NCI-H748 treated with DMSO at 0.1 percent for 48 hours (cell line): ENCODE data around the gene RANBP2.
"Not testable (repeated sequence)": the region's sequence is repeated elsewhere in the genome, so short reads cannot be mapped to it uniquely, and the experiment has no call there.

Experiments
- DNase-seq: peaks from one replicate; lab custom pipeline; 2025; lab: John Stamatoyannopoulos, UW

The RANBP2 gene

DNA sequence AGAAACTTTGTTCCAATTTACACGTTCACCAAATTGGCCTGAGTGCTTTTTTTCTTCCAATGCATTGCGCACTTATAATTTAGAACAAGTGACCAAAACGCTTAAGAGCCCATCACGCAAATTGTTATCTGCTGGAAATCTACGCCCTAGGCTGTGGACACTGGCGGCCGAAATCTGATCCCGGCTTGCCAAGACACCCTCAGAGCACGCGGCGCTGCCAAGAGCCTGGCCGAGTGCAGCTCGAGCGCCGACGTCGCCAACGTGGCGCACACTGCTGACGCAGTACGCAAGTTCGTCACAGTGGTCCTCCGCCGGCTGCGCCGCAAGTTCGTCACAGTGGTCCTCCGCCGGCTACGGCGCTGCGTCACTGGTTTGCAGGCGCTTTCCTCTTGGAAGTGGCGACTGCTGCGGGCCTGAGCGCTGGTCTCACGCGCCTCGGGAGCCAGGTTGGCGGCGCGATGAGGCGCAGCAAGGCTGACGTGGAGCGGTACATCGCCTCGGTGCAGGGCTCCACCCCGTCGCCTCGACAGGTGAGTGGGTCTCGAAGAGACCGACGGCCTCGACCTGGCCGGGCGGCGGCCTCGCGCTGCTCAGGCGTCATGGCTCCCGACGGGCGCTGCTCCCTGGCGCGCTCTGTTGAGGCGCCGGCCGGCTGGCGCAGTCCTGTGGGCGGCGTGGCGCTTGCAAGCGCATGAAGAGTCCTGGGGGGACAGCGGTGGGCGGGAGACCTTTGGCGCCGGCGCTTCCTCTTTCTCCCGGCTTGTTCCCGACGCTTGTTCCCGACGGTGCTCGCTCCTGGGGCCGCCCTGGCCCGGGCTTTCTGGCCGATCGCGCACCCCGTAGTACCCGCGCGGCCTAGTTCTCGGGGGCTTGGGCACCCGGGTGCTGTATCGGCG is at the start of gene RANBP2:
TSS of gene RANBP2 (plus strand) at position 334 of the 896 bp plus-strand sequence. CDS start at position 459, 125 bp downstream.
- peak; percentile 71 for DNase-seq

DNA sequence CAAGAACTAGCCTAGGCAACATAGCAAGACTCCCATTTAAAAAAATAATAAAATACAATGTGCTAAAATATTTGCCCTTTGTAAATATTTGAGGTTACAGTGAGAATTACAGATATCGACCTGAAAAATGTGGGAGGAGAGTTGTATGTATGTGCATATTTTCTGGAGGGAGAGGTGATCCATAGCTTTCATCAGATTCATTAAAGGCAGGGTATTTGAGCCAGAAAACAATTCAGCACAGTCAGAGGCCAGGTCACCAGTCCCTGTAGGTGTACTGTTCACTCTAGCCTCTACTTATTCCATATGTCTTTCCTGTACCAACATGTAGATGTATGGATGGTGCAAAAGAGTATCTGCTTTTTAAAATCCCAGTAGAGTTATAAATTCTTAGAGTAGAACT is 49.0 kb upstream of the RANBP2 start:
- DNase-seq, result not testable (repeated sequence)

DNA sequence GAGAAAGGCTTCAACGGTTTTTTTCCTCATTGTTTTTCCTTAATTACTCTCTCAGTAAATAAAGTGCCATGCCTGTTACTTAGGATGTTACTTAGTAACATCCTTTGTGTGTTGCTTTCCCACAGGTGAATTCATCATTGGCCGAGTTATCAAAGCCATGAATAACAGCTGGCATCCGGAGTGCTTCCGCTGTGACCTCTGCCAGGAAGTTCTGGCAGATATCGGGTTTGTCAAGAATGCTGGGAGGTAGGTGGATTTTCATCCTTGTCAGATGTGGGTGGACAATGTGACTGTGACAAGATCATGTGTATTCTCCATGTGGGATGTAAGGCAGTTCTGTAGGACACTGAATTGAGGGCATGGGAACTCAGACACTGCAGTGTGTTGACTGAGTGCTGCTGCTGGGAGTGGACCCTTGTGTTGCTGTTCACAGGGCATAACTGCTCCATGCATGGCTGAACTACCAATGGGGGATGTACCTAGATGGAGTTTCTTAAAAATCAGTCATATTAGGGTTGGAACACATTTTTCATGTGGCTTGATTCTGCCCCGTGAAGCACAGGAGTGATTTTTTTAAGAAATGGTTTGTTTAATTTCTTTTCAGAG is 47.0 kb upstream of the RANBP2 start:
- not testable (repeated sequence) for DNase-seq

DNA sequence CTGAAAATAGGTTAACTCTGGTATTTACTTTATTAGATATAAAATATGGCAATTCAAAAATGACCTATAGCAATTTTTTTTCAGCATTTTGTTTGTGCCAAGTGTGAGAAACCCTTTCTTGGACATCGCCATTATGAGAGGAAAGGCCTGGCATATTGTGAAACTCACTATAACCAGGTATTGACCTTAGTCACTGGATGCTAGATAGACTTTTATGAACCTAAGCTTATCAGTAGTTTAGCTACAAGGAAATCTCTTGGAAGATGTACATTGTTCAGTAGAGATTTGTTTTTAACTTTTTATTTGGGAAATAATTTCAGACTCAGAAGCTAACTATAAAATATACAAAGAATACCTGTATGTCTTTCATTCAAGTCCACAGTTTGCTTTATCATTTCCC is 42.8 kb upstream of the RANBP2 start:
- not testable (repeated sequence) for DNase-seq

DNA sequence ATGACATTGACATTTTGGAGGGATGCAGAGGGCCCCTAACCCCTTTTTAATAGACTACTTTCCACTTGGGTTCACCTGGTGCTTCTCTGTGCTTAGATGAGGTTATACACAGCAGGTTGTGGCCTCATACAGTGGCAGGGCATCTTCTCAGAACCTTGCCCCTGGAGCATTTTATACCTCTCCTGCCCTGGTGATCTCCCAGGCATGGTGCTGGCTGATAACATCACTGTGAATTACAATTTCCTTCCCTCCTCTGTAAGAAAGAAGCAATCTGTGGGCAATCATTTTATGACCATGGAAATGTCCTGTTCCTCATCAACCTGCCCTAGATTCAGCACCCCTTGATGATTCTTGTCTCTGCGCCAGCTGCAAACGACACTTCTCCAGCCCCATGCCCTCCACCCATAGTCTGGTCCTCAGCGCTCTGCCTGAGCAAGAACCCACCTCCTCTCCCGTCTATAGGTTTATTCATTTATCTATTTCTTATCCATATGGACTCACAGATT is 42.0 kb upstream of the RANBP2 start:
- DNase-seq, result not testable (repeated sequence)

DNA sequence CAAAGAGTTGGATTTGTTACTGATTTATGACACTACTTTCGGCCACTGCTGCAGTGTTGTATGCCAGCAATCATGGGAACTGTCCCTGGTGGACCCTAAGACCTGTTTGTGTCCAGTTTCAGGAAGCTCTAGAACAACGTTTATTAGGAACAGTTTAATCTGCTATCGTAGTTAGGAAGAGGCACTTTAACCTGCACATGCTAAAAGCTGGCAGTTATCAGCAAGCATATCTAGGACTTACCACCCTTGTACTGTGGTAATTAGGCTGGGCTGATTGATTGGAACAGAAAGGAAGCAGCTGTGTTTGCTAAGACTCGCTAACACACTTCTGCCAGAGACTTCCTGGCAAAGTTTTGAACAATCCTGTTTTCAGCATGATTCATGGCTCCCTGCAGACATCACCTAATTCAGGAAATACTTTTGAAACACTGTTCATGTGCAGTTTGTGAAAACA is 41.1 kb upstream of the RANBP2 start:
- DNase-seq, result peak; percentile 52

DNA sequence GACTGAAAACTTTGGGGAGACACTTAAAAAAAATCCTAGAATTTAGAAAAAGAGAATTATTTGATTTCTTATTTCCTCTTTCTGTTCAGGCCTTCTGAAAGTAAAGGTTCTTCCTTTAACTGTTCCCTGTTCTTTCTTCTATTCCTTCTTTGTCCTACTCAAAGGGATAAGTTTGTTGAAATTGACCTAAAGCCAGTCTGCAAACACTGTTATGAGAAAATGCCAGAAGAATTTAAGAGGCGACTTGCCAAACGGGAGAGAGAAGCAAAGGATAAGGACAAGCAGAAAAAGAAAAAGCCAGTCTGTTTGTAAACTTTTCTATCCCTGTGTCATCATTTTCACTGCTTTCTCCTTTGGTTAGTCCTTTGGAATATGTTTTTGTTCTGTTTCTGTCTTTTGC is 38.5 kb upstream of the RANBP2 start:
- not testable (repeated sequence) for DNase-seq

DNA sequence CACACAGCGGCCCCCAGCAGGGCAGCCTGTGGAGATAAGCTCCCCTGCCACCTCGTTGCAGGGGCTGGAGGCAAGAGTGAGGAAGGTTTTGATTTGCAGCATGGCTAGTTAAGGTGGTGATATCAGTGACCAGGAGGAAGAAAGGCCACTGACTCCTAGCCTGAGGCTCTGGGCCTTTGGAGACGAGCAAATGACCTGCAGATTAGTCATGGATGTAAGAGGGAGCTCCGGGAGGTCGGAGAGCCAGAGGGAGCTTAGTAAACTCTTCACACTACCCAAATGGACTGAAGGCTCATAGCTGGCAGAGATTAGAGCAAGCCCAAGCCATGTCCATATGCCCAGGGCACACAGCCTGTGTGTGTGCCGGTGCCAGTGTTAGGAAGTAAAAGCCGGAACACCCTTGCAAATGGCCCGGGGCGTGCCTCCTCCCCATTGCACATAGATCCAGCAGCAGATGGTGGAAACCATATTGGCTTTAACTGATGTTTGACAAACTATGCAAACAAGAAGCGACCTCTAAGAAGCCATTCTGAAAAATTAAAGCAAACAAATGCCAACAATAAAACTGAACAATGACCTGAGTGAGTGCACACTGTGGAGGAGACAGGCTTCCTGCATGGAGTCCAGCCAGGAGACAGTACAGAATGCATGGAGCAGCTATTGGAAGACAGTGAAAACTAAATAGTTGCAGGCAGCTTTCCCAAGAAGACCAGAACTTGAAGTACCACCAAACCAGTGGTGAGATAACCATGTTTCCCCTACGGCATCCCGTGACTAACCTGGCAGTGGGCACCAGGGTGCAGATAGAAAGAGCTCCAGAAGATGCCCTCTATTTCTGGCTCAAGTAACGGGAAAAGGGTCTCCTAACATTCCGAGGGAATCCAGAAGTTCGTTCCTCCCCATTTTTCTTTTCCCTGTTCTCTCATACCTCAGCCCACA is 30.2 kb upstream of the RANBP2 start:
- DNase-seq, result peak; percentile 24

DNA sequence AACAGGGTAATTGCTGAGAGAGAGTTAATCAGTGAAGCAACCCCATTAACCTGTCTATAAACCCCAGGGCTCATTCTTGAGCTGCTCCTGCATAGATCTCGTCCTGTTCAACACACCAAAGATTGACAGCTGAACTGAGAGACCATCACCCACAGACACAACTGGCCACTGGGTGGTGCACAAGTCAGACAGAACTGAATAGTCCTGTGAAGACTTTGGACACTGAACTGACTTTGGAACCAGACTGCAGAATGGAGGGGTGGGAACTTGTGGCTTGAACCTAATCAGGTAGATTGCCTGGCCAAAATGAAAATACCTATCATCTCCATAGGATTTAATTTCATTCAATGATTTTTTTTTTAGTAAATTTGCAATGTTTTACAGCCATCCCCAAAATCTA is 29.3 kb upstream of the RANBP2 start:
- not testable (repeated sequence) for DNase-seq

DNA sequence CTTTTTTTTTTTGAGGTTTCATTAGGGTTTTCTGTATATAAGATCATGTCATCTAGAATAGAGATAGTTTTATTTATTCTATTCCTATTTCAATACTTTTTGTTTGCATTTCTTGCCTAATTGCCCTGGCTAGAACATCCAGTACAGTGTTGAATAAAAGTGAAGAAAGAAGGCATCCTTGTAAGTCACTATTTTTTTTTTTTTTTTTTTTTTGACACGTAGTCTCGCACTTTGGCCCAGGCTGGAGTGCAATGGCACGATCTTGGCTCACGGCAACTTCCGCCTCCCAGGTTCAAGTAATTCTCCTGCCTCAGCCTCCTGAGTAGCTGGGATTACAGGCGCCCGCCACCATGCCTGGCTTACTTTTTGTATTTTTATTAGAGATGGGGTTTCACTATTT is 27.8 kb upstream of the RANBP2 start:
- DNase-seq, result no peak

DNA sequence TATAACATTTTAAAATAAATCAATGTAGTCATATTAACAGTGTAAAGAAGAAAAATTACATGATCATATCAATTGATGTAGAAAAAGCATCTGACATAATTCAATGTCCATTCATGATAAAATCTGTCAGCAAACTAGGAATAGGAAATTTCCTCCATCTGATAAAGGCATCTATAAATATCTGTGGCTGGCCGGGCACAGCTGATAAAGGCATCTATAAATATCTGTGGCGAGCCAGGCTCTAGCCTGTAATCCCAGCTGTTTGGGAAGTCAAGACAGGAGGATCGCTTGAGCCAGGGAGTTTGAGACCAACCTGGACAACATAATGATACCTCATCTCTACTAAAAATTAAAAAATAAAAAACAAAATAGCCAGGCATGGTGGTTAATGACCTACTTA is 18.1 kb upstream of the RANBP2 start:
- no peak for DNase-seq

DNA sequence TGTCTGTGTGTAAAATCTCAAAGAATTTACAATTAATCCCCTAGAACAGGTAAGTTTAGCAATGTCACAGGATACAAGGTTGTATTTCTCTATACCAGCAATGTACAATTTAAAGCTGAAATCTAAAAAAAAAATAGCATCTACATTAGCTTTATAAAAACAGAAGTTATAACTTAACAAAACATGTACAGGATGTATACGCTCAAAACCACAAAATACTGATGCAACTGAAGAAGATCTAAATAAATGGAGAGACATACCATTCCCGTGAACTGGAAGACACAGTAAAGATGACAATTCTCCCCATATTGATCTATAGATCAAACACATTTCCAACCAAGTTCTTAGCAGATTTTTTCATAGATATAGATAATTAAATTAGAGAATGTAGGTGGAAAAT is 17.5 kb upstream of the RANBP2 start:
- no peak for DNase-seq

DNA sequence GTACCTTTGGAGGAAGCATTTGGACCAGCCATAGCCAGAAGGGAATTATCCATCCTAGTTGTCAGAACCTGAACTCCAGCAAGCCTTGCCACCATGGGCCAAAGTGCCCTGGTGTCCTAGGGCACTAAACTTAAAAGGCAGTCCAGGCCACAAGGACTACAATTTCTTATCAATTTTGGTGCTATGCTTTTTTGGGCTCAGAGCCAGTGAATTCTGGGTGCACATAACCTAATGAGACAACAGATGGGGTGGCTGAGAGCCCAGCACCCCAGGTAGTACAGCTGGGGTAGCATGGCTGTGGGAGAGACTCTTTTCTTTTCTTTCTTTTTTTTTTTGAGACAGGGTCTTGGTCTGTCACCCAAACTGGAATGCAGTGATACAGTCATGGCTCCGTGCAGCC is 14.4 kb upstream of the RANBP2 start:
- no peak for DNase-seq

DNA sequence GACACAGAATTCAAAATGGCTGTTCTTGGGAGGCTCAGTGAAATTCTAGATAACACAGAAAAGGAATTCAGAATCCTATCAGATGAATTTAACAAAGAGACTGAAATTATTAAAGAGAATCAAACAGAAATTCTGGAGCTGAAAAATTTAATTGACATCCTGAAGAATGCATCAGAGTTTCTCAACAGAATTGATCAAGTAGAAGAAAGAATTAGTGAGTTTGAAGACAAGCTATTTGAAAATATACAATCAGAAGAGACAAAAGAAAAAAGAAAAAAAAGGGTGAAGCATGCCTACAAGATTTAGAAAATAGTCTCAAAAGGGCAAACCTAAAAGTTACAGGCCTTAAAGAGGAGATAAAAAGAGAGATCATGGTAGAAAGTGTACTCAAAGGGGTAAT is 12.0 kb upstream of the RANBP2 start:
- no peak for DNase-seq

DNA sequence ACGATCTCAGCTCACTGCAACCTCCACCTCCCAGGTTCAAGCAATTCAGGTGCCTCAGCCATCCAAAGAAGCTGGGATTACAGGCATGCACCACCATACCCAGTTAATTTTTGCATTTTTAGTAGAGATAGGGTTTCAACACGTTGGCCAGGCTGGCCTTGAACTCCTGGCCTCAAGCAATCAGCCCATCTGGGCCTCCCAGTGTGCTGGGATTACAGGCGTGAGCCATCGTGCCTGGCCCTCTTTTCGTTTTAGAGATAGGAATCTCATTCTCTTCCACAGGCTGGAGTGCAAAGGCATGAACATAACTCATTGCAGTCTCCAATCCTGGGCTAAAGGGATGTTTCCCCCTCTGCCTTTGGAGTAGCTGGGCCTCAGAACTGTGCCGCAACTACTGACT is 2.3 kb upstream of the RANBP2 start:
- not testable (repeated sequence) for DNase-seq

DNA sequence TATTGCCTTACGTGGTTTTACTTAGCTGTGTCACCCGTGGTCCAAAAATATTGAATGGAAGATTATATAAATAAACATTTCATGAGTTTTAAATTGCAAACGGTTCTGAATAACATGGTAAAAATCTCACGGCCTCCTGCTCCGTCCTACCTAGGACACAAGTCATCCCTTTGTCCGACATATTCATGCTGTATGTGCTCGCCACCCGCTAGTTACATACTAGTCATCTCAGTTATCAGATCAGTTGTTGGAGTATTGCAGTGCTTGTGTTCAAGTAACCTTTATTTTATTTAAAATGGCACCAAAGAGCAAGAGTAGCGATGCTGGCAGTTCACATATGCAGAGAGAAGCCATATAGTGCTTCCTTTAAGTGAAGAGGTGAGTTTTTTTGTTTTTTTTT is 6.8 kb downstream of the RANBP2 start:
- DNase-seq, result not testable (repeated sequence)

DNA sequence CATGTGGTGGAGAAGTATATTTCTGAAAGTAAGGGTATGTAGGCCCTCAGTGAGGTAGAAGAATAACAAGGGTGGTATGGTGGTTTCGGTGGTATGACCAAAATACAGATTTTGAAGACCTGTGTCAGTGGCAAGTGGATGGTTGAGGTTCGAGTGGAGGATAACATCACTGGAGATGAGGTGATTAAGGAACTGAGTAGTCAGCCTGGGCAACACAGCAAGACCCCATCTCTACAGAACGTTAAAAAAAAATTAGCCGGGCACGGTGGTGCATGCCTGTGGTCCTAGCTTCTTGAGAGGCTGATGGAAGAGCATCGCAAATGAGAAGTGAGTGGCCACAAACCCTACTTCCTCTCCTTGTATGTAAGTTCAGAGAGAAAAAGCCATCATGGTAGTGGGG is 15.4 kb downstream of the RANBP2 start:
- DNase-seq, result not testable (repeated sequence)

DNA sequence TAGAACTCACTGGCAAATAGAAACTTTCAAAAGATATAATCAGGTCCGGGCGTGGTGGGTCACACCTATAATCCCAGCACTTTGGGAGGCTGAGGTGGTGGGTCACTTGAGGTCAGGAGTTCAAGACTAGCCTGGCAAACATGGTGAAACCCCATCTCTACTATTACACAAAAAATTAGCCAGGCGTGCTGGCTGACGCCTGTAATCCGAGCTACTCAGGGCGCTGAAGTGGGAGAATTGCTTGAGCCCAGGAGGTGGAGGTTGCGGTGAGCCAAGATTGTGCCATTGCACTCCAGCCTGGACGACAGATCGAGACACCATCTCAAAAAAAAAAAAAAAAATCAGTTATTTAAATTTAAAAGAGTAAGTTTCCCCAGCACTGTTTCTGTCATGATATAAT is 38.7 kb downstream of the RANBP2 start:
- not testable (repeated sequence) for DNase-seq

DNA sequence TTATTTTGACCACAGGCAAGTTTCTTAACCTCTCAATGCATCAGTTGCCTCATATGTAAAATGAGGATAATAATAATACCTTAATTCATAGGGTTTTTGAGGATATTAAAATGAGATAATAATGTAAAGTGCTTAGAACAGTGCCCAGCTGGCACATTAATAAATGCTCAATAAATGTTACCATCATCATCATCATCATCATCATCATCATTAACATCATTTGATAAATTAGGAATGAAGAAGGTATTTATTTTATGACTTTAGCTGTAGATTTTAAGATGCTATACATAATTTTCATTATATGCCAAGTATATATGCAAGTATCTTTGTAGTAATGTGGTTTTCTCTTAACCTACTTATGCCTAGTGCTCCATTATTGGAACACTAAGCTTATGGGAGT is 43.3 kb downstream of the RANBP2 start:
- not testable (repeated sequence) for DNase-seq

DNA sequence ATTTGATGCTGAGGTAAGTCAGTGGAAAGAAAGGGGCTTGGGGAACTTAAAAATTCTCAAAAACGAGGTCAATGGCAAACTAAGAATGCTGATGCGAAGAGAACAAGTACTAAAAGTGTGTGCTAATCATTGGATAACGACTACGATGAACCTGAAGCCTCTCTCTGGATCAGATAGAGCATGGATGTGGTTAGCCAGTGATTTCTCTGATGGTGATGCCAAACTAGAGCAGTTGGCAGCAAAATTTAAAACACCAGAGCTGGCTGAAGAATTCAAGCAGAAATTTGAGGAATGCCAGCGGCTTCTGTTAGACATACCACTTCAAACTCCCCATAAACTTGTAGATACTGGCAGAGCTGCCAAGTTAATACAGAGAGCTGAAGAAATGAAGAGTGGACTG is 47.4 kb downstream of the RANBP2 start:
- DNase-seq, result not testable (repeated sequence)

DNA sequence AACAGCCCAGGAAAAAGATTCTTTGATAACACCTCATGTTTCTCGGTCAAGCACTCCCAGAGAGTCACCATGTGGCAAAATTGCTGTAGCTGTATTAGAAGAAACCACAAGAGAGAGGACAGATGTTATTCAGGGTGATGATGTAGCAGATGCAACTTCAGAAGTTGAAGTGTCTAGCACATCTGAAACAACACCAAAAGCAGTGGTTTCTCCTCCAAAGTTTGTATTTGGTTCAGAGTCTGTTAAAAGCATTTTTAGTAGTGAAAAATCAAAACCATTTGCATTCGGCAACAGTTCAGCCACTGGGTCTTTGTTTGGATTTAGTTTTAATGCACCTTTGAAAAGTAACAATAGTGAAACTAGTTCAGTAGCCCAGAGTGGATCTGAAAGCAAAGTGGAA is 48.6 kb downstream of the RANBP2 start:
- DNase-seq, result not testable (repeated sequence)

DNA sequence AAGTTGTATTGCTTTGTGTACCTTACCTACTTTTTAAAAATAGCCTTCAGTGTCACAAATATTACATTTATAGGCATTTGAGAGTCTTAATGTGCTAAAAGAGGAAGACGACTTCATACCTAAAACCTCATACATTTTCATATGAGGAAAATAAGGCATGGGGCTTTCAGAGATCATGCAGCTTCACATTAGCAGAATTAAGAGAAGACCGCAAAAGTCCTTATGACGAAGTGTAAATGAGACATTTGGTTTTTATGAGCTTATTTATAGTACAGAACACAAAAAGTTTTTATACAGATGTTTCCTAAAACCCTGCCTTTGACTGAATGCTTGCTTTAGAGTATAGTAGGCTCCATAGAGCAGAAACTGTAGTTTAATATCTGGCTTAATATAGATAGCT is 57.2 kb downstream of the RANBP2 start:
- no peak for DNase-seq
